Measurements from ENCODE around the gene PGC.

PGC gene

GRCh38 chr6:41747256-41748101, at the start of gene PGC:
Gene PGC (minus strand): TSS chr6:41747397. CDS start chr6:41747334, 63 bp downstream.
- H3K4me3 Mint-ChIP-seq = no peak within 1 kb of the TSS
- no peaks in the 10 kb centered on the region for H3K9me3 Mint-ChIP-seq
- no peaks in the 10 kb centered on the region for H3K4me1 Mint-ChIP-seq
- H3K27me3 Mint-ChIP-seq = peaks cover 12% of the 10 kb centered on the region
- H3K36me3 Mint-ChIP-seq = no peaks in the 10 kb centered on the region
- ATAC-seq = no peak
- no peak within 1 kb of the TSS for H3K27ac Mint-ChIP-seq

GRCh38 chr6:41796474-41796873, 49.3 kb upstream of the PGC start:
- H3K9me3 Mint-ChIP-seq = no peaks in the 10 kb centered on the region
- H3K4me3 Mint-ChIP-seq = no peak overlapping the region
- no peaks in the 10 kb centered on the region for H3K4me1 Mint-ChIP-seq
- peaks cover 5% of the 10 kb centered on the region for H3K36me3 Mint-ChIP-seq
- no peaks in the 10 kb centered on the region for H3K27me3 Mint-ChIP-seq
- H3K27ac Mint-ChIP-seq = no peak overlapping the region
- ATAC-seq = no peak

DNA sequence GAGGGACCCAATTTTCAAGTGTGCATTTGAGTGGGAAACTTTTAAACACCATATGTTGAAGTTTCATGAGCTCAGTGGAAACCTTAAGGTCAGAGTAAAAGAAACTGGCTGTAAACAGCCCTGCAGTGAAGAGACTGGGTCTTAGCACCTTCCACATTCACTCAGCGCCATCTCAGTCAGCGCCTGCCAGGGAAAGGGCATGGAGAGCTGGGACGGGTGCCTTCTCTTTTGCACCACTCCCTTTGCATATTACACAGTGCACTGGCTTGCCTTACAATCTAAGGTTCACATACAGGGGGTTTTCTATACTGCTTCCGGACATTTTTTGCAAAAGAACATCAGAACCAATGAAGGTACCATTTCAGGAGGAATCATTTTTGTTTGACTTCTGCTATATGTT, 44.8 kb upstream of the PGC start:
- no peaks in the 10 kb centered on the region for H3K27me3 Mint-ChIP-seq
- H3K9me3 Mint-ChIP-seq = no peaks in the 10 kb centered on the region
- peaks cover 12% of the 10 kb centered on the region for H3K36me3 Mint-ChIP-seq
- H3K27ac Mint-ChIP-seq = no peak overlapping the region
- ATAC-seq = no peak
- H3K4me1 Mint-ChIP-seq = peaks cover 15% of the 10 kb centered on the region
- no peak overlapping the region for H3K4me3 Mint-ChIP-seq

DNA sequence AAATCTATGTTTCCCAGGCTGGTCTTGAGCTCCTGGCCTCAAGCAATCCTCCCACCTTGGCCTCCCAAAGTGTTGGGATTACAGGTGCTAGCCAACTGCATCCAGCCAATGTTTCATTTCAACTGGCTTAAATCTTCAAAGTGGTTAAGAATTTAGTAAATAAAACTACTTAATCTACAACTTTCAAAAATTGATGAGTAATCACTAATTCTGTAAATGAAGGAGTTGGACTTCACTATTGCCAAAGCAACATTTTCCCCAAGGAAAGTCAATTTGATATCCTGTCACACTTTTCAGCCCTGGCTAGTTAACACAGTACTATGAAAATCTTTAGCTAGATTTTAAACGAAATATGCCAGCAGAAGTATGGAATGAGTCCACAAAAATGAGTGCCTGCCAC, 44.1 kb upstream of the PGC start:
- no peak for ATAC-seq
- H3K27me3 Mint-ChIP-seq = no peaks in the 10 kb centered on the region
- no peak overlapping the region for H3K4me3 Mint-ChIP-seq
- H3K36me3 Mint-ChIP-seq = peaks cover 11% of the 10 kb centered on the region
- peaks cover 15% of the 10 kb centered on the region for H3K4me1 Mint-ChIP-seq
- no peaks in the 10 kb centered on the region for H3K9me3 Mint-ChIP-seq
- H3K27ac Mint-ChIP-seq = no peak overlapping the region

- peaks cover 11% of the 10 kb centered on the region for H3K36me3 Mint-ChIP-seq
- H3K27me3 Mint-ChIP-seq = no peaks in the 10 kb centered on the region
- no peak for ATAC-seq
- no peaks in the 10 kb centered on the region for H3K9me3 Mint-ChIP-seq
- peaks cover 24% of the 10 kb centered on the region for H3K4me1 Mint-ChIP-seq
- no peak overlapping the region for H3K27ac Mint-ChIP-seq
- no peak overlapping the region for H3K4me3 Mint-ChIP-seq
Observed at GRCh38 chr6:41790045-41790444, 42.8 kb upstream of the PGC start.

- Mint-ChIP-seq H3K27ac (no peak overlapping the region), H3K9me3 (no peaks in the 10 kb centered on the region), H3K36me3 (peaks cover 11% of the 10 kb centered on the region), H3K4me3 (peak overlapping the region; percentile 96), H3K27me3 (no peaks in the 10 kb centered on the region), H3K4me1 (peaks cover 31% of the 10 kb centered on the region)
- ATAC-seq = no peak
Observed at GRCh38 chr6:41789390-41789724, 42.2 kb upstream of the PGC start.

DNA sequence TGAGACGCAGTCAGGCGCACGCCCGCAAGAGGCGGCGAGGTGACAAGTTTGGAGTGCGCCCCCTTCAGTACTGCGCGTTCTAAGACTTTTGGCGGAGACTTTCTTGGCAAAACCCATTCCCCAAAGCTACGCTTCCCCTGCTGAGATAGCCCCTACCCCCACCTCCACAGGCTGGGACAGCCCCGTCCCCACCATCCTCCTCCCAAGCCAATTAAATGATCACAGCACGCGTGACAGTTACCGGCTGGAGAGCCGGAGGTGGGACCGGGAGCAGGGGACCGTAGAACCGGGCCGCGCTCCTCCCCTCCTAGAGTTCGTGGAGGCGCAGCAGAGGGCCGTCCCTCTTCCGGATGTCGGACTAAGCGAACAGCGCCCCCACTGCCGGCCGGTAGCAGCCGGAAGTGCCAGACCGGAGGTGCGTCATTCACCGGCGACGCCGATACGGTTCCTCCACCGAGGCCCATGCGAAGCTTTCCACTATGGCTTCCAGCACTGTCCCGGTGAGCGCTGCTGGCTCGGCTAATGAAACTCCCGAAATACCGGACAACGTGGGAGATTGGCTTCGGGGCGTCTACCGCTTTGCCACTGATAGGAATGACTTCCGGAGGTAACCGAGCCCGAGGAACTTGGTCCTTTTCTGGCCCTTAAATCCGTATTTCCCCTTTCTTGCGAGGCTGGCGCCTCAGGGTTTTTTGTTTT, 40.2 kb upstream of the PGC start, which contains the start of gene TOMM6:
Gene TOMM6, plus strand, starts transcription at position 476 of the 699 bp plus-strand sequence. Its CDS starts 4 bp downstream, at position 480.
- Mint-ChIP-seq H3K4me1 (peaks cover 35% of the 10 kb centered on the region), H3K4me3 (peak within 1 kb of the TSS; percentile 96), H3K27me3 (no peaks in the 10 kb centered on the region), H3K27ac (peak within 1 kb of the TSS; percentile 99), H3K9me3 (no peaks in the 10 kb centered on the region), H3K36me3 (peaks cover 11% of the 10 kb centered on the region)
- ATAC-seq = peak; percentile 93

DNA sequence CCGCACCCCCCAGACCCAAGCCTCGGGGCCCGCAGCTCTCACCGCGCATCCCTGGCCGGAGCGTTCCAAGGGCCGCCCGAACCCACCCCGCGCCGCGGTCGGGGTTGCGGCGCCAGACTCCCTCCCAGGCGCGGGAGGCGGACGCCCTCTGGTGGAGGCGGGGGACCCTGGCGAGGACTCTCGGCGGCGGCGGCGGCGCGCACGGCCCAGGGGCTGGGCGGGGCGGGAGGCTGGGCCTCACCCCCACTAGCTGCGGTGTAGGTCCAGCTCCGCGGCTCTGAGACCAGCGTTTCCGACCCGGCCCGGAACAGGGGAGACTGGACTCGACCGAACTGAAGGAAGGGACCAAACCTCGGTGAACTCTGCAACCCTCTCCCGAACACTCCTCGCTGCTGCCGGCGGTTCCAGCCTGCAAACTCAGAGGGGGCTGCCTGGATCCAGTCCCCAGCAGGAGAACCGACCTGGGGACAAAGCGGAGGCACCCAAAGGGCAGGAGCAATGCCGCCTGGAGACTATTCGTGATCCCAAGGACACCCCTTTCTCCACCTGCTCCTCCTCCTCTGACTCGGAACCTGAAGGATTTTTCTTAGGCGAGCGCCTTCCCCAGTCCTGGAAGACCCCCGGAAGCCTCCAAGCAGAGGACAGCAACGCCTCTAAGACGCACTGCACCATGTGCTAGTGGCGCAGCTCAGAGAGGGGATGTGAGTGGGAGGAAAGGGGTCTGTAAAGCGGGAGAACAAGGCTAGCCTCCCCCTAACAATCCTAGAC, 39.4 kb upstream of the PGC start:
- peaks cover 11% of the 10 kb centered on the region for H3K36me3 Mint-ChIP-seq
- peak overlapping the region; percentile 99 for H3K27ac Mint-ChIP-seq
- no peaks in the 10 kb centered on the region for H3K9me3 Mint-ChIP-seq
- peak; percentile 90 for ATAC-seq
- H3K27me3 Mint-ChIP-seq = no peaks in the 10 kb centered on the region
- peak overlapping the region; percentile 96 for H3K4me3 Mint-ChIP-seq
- H3K4me1 Mint-ChIP-seq = peaks cover 35% of the 10 kb centered on the region

- Mint-ChIP-seq H3K27ac (peak overlapping the region; percentile 99), H3K4me1 (peaks cover 43% of the 10 kb centered on the region), H3K4me3 (peak overlapping the region; percentile 96), H3K27me3 (no peaks in the 10 kb centered on the region), H3K9me3 (no peaks in the 10 kb centered on the region), H3K36me3 (peaks cover 11% of the 10 kb centered on the region)
- no peak for ATAC-seq
Observed at GRCh38 chr6:41785689-41786450, 38.7 kb upstream of the PGC start.

- H3K4me1 Mint-ChIP-seq = peaks cover 45% of the 10 kb centered on the region
- ATAC-seq = no peak
- peak overlapping the region; percentile 96 for H3K4me3 Mint-ChIP-seq
- no peaks in the 10 kb centered on the region for H3K9me3 Mint-ChIP-seq
- H3K36me3 Mint-ChIP-seq = peaks cover 9% of the 10 kb centered on the region
- no peaks in the 10 kb centered on the region for H3K27me3 Mint-ChIP-seq
- H3K27ac Mint-ChIP-seq = no peak overlapping the region
Observed at GRCh38 chr6:41785254-41785653, 38.1 kb upstream of the PGC start.

GRCh38 chr6:41784581-41785171, 37.5 kb upstream of the PGC start:
- H3K36me3 Mint-ChIP-seq = peaks cover 4% of the 10 kb centered on the region
- ATAC-seq = no peak
- no peak overlapping the region for H3K4me3 Mint-ChIP-seq
- H3K4me1 Mint-ChIP-seq = peaks cover 39% of the 10 kb centered on the region
- H3K27ac Mint-ChIP-seq = no peak overlapping the region
- no peaks in the 10 kb centered on the region for H3K27me3 Mint-ChIP-seq
- no peaks in the 10 kb centered on the region for H3K9me3 Mint-ChIP-seq

DNA sequence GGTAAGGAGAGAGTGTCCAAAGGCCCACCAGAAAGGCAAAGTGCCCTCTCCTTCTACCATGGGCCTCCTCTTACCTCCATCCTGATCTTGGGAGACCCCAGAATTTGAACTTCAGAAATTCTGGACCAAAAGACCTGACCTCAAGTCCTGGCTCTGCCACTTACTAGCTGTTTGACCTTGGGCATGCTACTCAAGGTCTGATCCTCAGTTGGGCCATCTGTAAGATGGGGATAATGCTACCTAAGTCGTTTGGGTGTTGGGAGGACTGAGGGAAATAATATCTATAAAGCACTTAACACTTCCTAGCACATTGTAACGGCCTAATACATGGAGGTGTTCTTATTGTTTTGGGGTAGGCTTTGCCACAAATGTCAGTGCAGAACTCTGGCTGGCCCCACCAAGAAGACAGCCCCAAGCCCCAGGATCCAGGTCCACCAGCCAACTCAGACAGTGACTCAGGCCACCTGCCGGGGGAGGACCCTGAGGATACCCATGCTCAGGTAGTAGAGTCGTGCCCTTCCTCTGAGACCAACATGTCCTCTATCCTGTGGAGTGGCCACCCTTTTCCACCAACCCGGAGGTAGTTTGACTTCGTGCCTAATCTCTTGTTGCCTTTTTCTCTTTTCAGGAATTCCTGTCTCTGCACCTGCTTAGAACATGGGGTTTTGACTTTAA, 36.0 kb upstream of the PGC start:
- no peak overlapping the region for H3K27ac Mint-ChIP-seq
- no peak for ATAC-seq
- peaks cover 39% of the 10 kb centered on the region for H3K4me1 Mint-ChIP-seq
- no peaks in the 10 kb centered on the region for H3K9me3 Mint-ChIP-seq
- H3K36me3 Mint-ChIP-seq = no peaks in the 10 kb centered on the region
- no peaks in the 10 kb centered on the region for H3K27me3 Mint-ChIP-seq
- no peak overlapping the region for H3K4me3 Mint-ChIP-seq

- peaks cover 39% of the 10 kb centered on the region for H3K4me1 Mint-ChIP-seq
- no peak overlapping the region for H3K27ac Mint-ChIP-seq
- H3K4me3 Mint-ChIP-seq = peak overlapping the region; percentile 64
- no peak for ATAC-seq
- no peaks in the 10 kb centered on the region for H3K27me3 Mint-ChIP-seq
- H3K36me3 Mint-ChIP-seq = no peaks in the 10 kb centered on the region
- no peaks in the 10 kb centered on the region for H3K9me3 Mint-ChIP-seq
Observed at GRCh38 chr6:41781366-41781730, 34.2 kb upstream of the PGC start.
